Lung (tissue), 12 donors: ENCODE measurements around the gene XYLT1. TPM values are rescaled to one million over a fixed set of nuclear protein-coding genes. Genes with fewer than 3 reads are reported as not detected.
A peak's percentile ranks its signal among the peaks of the same experiment; 100 is the strongest.

Source experiments
- ATAC-seq: fragments of 200-7000 bp; cut with Tn5 transposase; one replicate; pipeline ENCODE4 v1.9.1; 2020; ENCODE audit warnings: moderate number of reproducible peaks; ENCODE audit not compliant: insufficient read depth, low FRiP score
- DNase-seq, 3 donors: peaks; one replicate each; pipeline ENCODE4 v3.0.0-alpha.2; 2013 to 2017
- H3K27ac ChIP-seq, 2 donors: one replicate each; pipeline ENCODE4 v1.5.1; 2013; ENCODE audit warnings: mild to moderate bottlenecking in 2 of 2, moderate library complexity in 2 of 2, control low read depth in 1 of 2, inconsistent platforms in 1 of 2, low read depth in 1 of 2, low read length in 1 of 2
- H3K27me3 ChIP-seq, 3 donors: one replicate each; pipeline ENCODE4 v1.5.1; 2013; ENCODE audit warnings: low read length in 2 of 3; ENCODE audit not compliant: control insufficient read depth in 3 of 3, insufficient read depth in 3 of 3
- H3K36me3 ChIP-seq, 4 donors: one replicate each; pipeline ENCODE4 v1.5.1; 2013; ENCODE audit warnings: low read length in 4 of 4, mild to moderate bottlenecking in 1 of 4, moderate library complexity in 1 of 4; ENCODE audit not compliant: control insufficient read depth in 4 of 4, insufficient read depth in 4 of 4
- H3K4me1 ChIP-seq, 5 donors: one replicate each; pipeline ENCODE4 v1.5.1; 2013; ENCODE audit warnings: low read length in 5 of 5, mild to moderate bottlenecking in 2 of 5, moderate library complexity in 1 of 5; ENCODE audit not compliant: control insufficient read depth in 5 of 5, insufficient read depth in 5 of 5
- H3K4me3 ChIP-seq: one replicate; pipeline ENCODE4 v1.5.1; 2013; ENCODE audit warnings: mild to moderate bottlenecking, control low read depth, moderate library complexity
- H3K9ac ChIP-seq, 2 donors: one replicate each; pipeline ENCODE4 v1.5.1; 2013; ENCODE audit warnings: low read length in 2 of 2, control low read depth in 1 of 2; ENCODE audit not compliant: insufficient read depth in 1 of 2
- H3K9me3 ChIP-seq, 4 donors: one replicate each; pipeline ENCODE4 v1.5.1; 2013; ENCODE audit warnings: low read length in 3 of 4, mild to moderate bottlenecking in 1 of 4, moderate library complexity in 1 of 4; ENCODE audit not compliant: control insufficient read depth in 4 of 4, insufficient read depth in 3 of 4
- CTCF ChIP-seq: IDR thresholded peaks from 2 replicates; pipeline ENCODE4 v1.5.1; 2012; ENCODE audit warnings: mild to moderate bottlenecking; ENCODE audit errors: control extremely low read depth, extremely low read depth
- WGBS, 2 donors: extraction: QIAGEN DNeasy Blood & Tissue Kit; methylation state at CpG; one replicate each; pipeline ENCODE4 v1.1.7; 2013; 5-methylcytosine and 5-hydroxymethylcytosine counted together
- polyA plus RNA-seq, 2 donors: library from polyadenylated mRNA; stranded (reverse); fragments of 200-250 nt; gene quantifications; one replicate each; pipeline ENCODE4 v1.2.1, GENCODE V29; 2013
- total RNA-seq, 2 donors: library from RNA; depleted of rRNA in 1 of 2; stranded (reverse); fragments of >200 nt in 1 of 2; gene quantifications; one replicate each; pipeline ENCODE4 v1.2.1, GENCODE V29; 2014 to 2021
- donor health status: control.
- donor health status: control.
- donor health status: Bipolar disorder and iron deficiency.
- donor health status: healthy.
- donor health status: DM: yes; HTN: yes; CAD: no.

XYLT1 gene
- total and polyA plus RNA-seq, 4 donors, result 1.4 to 11.5 (median 6.9) TPM

GRCh38 chr16:17204644-17205043, 266.1 kb downstream of the XYLT1 start:
- WGBS, 2 donors, result 19 to 31% methylated on average over 2 of the region's 2 CpGs
- Histone ChIP-seq H3K27me3 (no peaks in the 10 kb centered on the region), H3K4me1 (peaks cover 0 to 8% (median 2%) of the 10 kb centered on the region in 5 donors), H3K4me3 (no peak overlapping the region), H3K27ac (no peak overlapping the region), H3K36me3 (peaks cover 0 to 4% (median 0%) of the 10 kb centered on the region in 4 donors), H3K9me3 (no peaks in the 10 kb centered on the region), H3K9ac (no peak overlapping the region)
- DNase-seq (peak in 2 of 3 donors; percentile 28 to 44), ATAC-seq (no peak)
- TF ChIP-seq CTCF, result no peak

GRCh38 chr16:17204206-17204605, 266.6 kb downstream of the XYLT1 start:
- no peaks in the 10 kb centered on the region for H3K27me3 ChIP-seq
- H3K4me1 ChIP-seq, result peaks cover 0 to 8% (median 2%) of the 10 kb centered on the region in 5 donors
- H3K4me3 ChIP-seq, result no peak overlapping the region
- no peak for TF ChIP-seq CTCF
- 65 to 74% methylated on average over 2 of the region's 2 CpGs for WGBS, 2 donors
- peaks cover 0 to 6% (median 1%) of the 10 kb centered on the region in 4 donors for H3K36me3 ChIP-seq
- DNase-seq, result no peak
- H3K27ac ChIP-seq, result no peak overlapping the region
- no peak overlapping the region for H3K9ac ChIP-seq
- ATAC-seq, result no peak
- no peaks in the 10 kb centered on the region for H3K9me3 ChIP-seq

GRCh38 chr16:17203424-17203823, 267.3 kb downstream of the XYLT1 start:
- Histone ChIP-seq H3K4me3 (no peak overlapping the region), H3K9me3 (no peaks in the 10 kb centered on the region), H3K4me1 (peaks cover 0 to 8% (median 2%) of the 10 kb centered on the region in 5 donors), H3K27ac (no peak overlapping the region), H3K9ac (no peak overlapping the region), H3K27me3 (no peaks in the 10 kb centered on the region), H3K36me3 (peaks cover 0 to 10% (median 2%) of the 10 kb centered on the region in 4 donors)
- WGBS, 2 donors, result 80 to 100% methylated on average over 1 of the region's 1 CpG
- ATAC-seq, result no peak
- TF ChIP-seq CTCF, result no peak
- no peak for DNase-seq

- WGBS, 2 donors, result 95 to 97% methylated on average over 3 of the region's 3 CpGs
- H3K9ac ChIP-seq, result no peak overlapping the region
- no peaks in the 10 kb centered on the region for H3K9me3 ChIP-seq
- no peak overlapping the region for H3K4me3 ChIP-seq
- no peak overlapping the region for H3K27ac ChIP-seq
- peaks cover 0 to 13% (median 2%) of the 10 kb centered on the region in 4 donors for H3K36me3 ChIP-seq
- no peak for DNase-seq
- H3K27me3 ChIP-seq, result no peaks in the 10 kb centered on the region
- ATAC-seq, result no peak
- peaks cover 0 to 2% (median 0%) of the 10 kb centered on the region in 5 donors for H3K4me1 ChIP-seq
- no peak for TF ChIP-seq CTCF
These were observed 271.6 kb downstream of the XYLT1 start for GRCh38 chr16:17199135-17199534.
